AG04450 (cell line): ENCODE results near the gene INO80C. TPM values are rescaled to one million over a fixed set of nuclear protein-coding genes. Genes with fewer than 3 reads are reported as not detected.
"Not testable (repeated sequence)": the region's sequence is repeated elsewhere in the genome, so short reads cannot be mapped to it uniquely, and the experiment has no call there.

Source experiments
- CTCF ChIA-PET: fragments of 300-600, 350-600 bp; formaldehyde crosslinking; extraction: SDS; loops from one replicate; lab custom pipeline; 2022; ENCODE audit warnings: antibody characterized with exemption, inconsistent platforms; lab: Charles Lee
- POLR2A ChIA-PET: fragments of 350-600 bp; formaldehyde crosslinking; extraction: SDS; loops from one replicate; lab custom pipeline; 2021; ENCODE audit warnings: antibody characterized with exemption, inconsistent platforms; lab: Yijun Ruan, JAX
- DNase-seq: peaks from one replicate; pipeline ENCODE4 v3.0.0-alpha.2; 2011; ENCODE audit warnings: low read depth, low spot score
- H3K27ac ChIP-seq: one replicate; pipeline ENCODE4 v1.5.1; 2012; ENCODE audit warnings: low read depth, low read length, control low read depth
- H3K27me3 ChIP-seq: one replicate; pipeline ENCODE4 v1.6.0; 2012; ENCODE audit warnings: low read length; ENCODE audit not compliant: control insufficient read depth, insufficient read depth
- H3K4me3 ChIP-seq: 2 replicates; pipeline ENCODE4 v1.5.1; 2011; ENCODE audit warnings: mild to moderate bottlenecking, low read depth, low read length, control low read depth
- H3K9me3 ChIP-seq: 2 replicates; pipeline ENCODE4 v1.5.1; 2012; ENCODE audit warnings: low read length; ENCODE audit not compliant: control insufficient read depth, insufficient read depth
- polyA plus RNA-seq: library from polyadenylated mRNA; depleted of rRNA; stranded (reverse); fragments of >200 nt; gene quantifications from 2 replicates; pipeline ENCODE4 v1.2.3, GENCODE V29; 2011
- TF ChIP-seq, protein P1 (sequence below): IDR thresholded peaks from 2 replicates; pipeline ENCODE4 v1.5.1; 2011; ENCODE audit warnings: low read depth, low read length, control low read depth, inconsistent platforms

Gene INO80C
- polyA plus RNA-seq, 1 experiment, result 13.2 TPM

DNA sequence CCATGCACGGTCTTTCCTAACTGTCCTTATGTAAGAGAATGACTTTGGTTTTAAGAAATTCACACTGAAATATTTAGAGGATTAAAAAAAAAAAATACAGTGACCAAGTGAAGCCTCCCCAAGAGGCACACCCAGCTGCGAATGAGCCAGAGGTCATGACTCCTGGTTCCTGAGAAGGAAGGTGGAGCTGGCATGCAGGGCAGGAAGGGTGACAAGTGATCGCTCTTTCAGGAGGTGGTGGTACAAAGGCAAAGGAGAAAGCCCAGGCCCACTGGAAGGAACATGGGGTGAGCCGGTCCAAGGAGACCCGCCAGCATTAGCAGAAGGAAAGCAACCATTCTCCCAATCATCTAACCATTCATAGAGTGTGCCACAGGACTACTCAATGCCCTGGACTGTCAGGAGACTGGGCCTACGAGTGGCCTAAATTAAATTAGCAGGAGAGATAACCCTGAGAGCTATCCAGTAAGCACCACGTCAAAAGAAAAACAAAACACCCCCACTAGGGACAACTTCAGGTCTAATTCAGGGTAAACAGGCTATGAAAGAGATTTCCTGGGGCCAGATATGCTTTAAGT, 7.8 kb downstream of the INO80C start:
- ChIA-PET CTCF (interaction anchor here (0.6 kb wide), 1 partner anchor 83 kb away, joined by 3 read pairs; no protein-coding TSS in a partner anchor), POLR2A (no interaction called here)
- Histone ChIP-seq H3K27ac (no peak overlapping the region), H3K9me3 (no peaks in the 10 kb centered on the region), H3K27me3 (no peaks in the 10 kb centered on the region), H3K4me3 (no peak overlapping the region)
- no peak for DNase-seq
- TF ChIP-seq, protein P1, sequence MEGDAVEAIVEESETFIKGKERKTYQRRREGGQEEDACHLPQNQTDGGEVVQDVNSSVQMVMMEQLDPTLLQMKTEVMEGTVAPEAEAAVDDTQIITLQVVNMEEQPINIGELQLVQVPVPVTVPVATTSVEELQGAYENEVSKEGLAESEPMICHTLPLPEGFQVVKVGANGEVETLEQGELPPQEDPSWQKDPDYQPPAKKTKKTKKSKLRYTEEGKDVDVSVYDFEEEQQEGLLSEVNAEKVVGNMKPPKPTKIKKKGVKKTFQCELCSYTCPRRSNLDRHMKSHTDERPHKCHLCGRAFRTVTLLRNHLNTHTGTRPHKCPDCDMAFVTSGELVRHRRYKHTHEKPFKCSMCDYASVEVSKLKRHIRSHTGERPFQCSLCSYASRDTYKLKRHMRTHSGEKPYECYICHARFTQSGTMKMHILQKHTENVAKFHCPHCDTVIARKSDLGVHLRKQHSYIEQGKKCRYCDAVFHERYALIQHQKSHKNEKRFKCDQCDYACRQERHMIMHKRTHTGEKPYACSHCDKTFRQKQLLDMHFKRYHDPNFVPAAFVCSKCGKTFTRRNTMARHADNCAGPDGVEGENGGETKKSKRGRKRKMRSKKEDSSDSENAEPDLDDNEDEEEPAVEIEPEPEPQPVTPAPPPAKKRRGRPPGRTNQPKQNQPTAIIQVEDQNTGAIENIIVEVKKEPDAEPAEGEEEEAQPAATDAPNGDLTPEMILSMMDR, result no peak

DNA sequence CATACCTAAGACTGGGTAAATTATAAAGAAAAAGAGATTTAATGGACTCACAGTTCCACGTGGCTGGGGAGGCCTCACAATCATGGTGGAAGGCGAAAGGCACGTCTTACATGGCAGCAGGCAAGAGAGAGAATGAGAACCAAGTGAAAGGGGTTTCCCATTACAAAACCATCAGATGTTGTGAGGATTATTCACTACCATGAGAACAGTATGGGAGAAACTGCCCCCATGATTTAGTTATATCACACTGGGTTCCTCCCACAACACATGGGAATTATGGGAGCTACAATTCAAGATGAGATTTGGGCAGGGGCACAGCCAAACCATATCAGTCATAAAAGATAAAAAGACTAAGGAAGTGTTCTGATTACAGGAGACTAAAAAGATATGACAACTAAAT, 8.5 kb downstream of the INO80C start:
- H3K4me3 ChIP-seq, H3K27ac ChIP-seq, CTCF ChIA-PET, H3K27me3 ChIP-seq, DNase-seq, POLR2A ChIA-PET, H3K9me3 ChIP-seq: not testable (repeated sequence)

DNA sequence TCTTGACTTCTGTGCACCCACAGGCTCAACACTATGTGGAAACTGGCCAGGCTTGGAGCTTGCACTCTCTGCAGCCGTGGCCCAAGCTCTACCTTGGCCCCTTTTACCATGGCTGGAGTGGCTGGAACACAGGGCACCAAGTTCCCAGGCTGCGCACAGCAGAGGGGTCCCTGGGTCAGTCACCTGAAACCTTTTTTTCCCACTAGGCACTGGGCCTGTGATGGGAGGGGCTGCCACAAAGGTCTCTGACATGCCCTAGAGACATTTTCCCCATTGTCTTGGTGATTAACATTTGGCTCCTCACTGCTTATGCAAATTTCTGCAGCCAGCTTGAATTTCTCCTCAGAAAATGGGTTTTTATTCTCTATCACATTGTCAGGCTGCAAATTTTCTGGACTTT, 9.4 kb downstream of the INO80C start:
- CTCF ChIA-PET, H3K27ac ChIP-seq, DNase-seq, H3K9me3 ChIP-seq, H3K27me3 ChIP-seq, H3K4me3 ChIP-seq, POLR2A ChIA-PET: not testable (repeated sequence)

DNA sequence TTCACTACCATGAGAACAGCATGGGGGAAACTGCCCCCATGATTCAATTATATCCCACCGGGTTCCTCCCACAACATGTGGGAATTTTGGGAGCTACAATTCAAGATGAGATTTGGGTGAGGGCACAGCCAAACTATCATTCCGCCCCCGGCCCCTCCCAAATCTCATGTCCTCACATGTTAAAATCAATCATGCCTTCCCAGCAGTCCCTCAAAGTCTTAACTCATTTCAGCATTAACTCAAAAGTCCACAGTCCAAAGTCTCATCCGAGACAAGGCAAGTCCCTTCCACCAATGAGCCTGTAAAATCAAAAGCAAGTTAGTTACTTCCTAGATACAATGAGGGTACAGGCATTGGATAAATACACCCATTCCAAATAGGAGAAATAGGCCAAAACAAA, 10.2 kb downstream of the INO80C start:
- DNase-seq, H3K27ac ChIP-seq, H3K4me3 ChIP-seq, H3K27me3 ChIP-seq, H3K9me3 ChIP-seq, POLR2A ChIA-PET, CTCF ChIA-PET: not testable (repeated sequence)

DNA sequence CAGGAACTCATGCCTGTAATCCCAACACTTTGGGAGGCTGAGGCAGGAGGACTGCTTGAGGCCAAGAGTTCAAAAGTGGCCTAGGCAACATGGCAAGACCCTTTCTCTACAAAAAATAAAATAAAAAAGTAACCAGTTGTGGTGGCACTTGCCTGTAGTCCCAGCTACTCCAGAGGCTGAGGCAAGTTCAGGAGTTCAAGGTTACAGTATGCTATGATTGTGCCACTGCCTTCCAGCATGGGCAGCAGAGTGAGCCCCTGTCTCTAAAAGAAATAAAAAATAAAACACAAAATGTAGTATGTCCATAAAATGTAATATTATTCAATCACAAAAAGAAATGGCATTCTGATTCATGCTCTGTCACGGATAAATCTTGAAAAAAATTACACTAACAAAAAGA, 11.9 kb downstream of the INO80C start:
- ChIA-PET CTCF (no interaction called here), POLR2A (no interaction called here)
- TF ChIP-seq, protein P1, result no peak
- no peaks in the 10 kb centered on the region for H3K9me3 ChIP-seq
- H3K27me3 ChIP-seq, result no peaks in the 10 kb centered on the region
- no peak overlapping the region for H3K27ac ChIP-seq
- no peak overlapping the region for H3K4me3 ChIP-seq
- no peak for DNase-seq

DNA sequence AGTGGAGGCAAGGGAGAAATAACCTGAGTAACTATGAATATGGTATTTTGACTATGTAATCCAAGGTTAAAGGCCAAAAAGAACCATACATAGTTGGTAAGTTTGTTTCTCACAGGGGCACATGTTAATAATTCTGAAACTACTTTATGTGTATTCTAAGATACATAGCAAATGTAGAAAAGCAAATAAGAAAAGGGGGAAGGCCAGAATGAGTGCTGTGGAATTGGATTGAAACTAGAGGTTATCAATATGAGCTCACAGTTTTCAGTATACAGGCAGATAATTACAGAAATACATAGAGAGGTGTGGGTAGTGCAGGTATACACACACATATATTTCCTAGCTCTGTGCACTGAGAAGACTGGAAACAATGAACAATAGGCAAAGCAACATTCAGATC, 13.7 kb downstream of the INO80C start:
- TF ChIP-seq, protein P1, result no peak
- POLR2A ChIA-PET, result no interaction called here
- CTCF ChIA-PET, result no interaction called here
- DNase-seq, result no peak
- H3K4me3 ChIP-seq, result no peak overlapping the region
- H3K27ac ChIP-seq, result no peak overlapping the region
- H3K9me3 ChIP-seq, result no peaks in the 10 kb centered on the region
- no peaks in the 10 kb centered on the region for H3K27me3 ChIP-seq
